Sigmoid colon (tissue), 7 donors: ENCODE data around the gene KLC4. TPM values are rescaled to one million over a fixed set of nuclear protein-coding genes. Genes with fewer than 3 reads are reported as not detected.
"Not testable (repeated sequence)": the region's sequence is repeated elsewhere in the genome, so short reads cannot be mapped to it uniquely, and the experiment has no call there.

Experiments used
- DNase-seq: peaks from one replicate; pipeline ENCODE4 v3.0.0-alpha.2; 2019
- H3K27ac ChIP-seq, 4 donors: fragments of 200-600 bp; sonication (generic); one replicate each; pipeline ENCODE4 v1.5.1; 2016 to 2019; ENCODE audit warnings: mild to moderate bottlenecking in 1 of 4
- H3K27me3 ChIP-seq, 3 donors: fragments of 200-600 bp; sonication (generic); one replicate each; pipeline ENCODE4 v1.5.1; 2019; ENCODE audit warnings: mild to moderate bottlenecking in 1 of 3
- H3K36me3 ChIP-seq, 4 donors: fragments of 200-600 bp; sonication (generic); one replicate each; pipeline ENCODE4 v1.5.1; 2016 to 2019
- H3K4me1 ChIP-seq, 4 donors: fragments of 200-600 bp; sonication (generic); one replicate each; pipeline ENCODE4 v1.5.1; 2017 to 2019
- H3K4me3 ChIP-seq, 4 donors: fragments of 200-600 bp; sonication (generic); one replicate each; pipeline ENCODE4 v1.5.1; 2017 to 2019; ENCODE audit warnings: mild to moderate bottlenecking in 2 of 4, moderate library complexity in 1 of 4
- H3K9me3 ChIP-seq, 4 donors: fragments of 200-600 bp in 3 of 4; sonication (generic) in 3 of 4; one replicate each; pipeline versions ENCODE4 v1.5.1 to v1.6.1; 2013 to 2019
- EP300 ChIP-seq, 4 donors: sonication (generic); formaldehyde crosslinking; IDR thresholded peaks; one replicate each; pipeline ENCODE4 v1.6.1; 2017; ENCODE audit warnings: antibody characterized with exemption in 4 of 4
- POLR2A ChIP-seq, 2 donors: fragments of 450-650 bp; IDR thresholded peaks; one replicate each; pipeline ENCODE4 v1.6.1; 2016; ENCODE audit warnings: antibody characterized with exemption in 2 of 2, mild to moderate bottlenecking in 2 of 2, moderate library complexity in 2 of 2
- POLR2AphosphoS5 ChIP-seq, 4 donors: sonication (generic); formaldehyde crosslinking; IDR thresholded peaks; one replicate each; pipeline ENCODE4 v1.6.1; 2017; ENCODE audit warnings: antibody characterized with exemption in 4 of 4
- WGBS, 2 donors: extraction: QIAGEN DNeasy Blood & Tissue Kit; methylation state at CpG; one replicate each; pipeline ENCODE4 v1.1.7; 2013; 5-methylcytosine and 5-hydroxymethylcytosine counted together
- intact Hi-C: fragments of 100-400 bp; cut with DNase I; formaldehyde crosslinking; loops from one replicate; pipeline ENCODE4 v1.15.1; 2023
- polyA plus RNA-seq, 3 donors: library from polyadenylated mRNA; stranded (reverse); fragments of 200-250 nt; gene quantifications; one replicate each; pipeline ENCODE4 v1.2.3, GENCODE V29; 2013
- total RNA-seq, 4 donors: library from RNA; depleted of rRNA; stranded (reverse); fragments of >200 nt; gene quantifications; one replicate each; pipeline ENCODE4 v1.1.0, GENCODE V29; 2016
- TF ChIP-seq, protein P1 (sequence below), 4 experiments: fragments of 450-650 bp in 3 of 4; fragments of 200-600 bp in 1 of 4; IDR thresholded peaks; one replicate each; pipeline ENCODE4 v1.5.1; 2016 to 2019; ENCODE audit warnings: antibody characterized with exemption in 4 of 4, mild to moderate bottlenecking in 3 of 4, moderate library complexity in 2 of 4
- donor health status: healthy with polysubstance abuse.
- donor health status: Bipolar disorder and iron deficiency.
- donor health status: healthy.

KLC4 gene
- total and polyA plus RNA-seq, 7 donors, result 23.2 to 116 (median 44.9) TPM

DNA sequence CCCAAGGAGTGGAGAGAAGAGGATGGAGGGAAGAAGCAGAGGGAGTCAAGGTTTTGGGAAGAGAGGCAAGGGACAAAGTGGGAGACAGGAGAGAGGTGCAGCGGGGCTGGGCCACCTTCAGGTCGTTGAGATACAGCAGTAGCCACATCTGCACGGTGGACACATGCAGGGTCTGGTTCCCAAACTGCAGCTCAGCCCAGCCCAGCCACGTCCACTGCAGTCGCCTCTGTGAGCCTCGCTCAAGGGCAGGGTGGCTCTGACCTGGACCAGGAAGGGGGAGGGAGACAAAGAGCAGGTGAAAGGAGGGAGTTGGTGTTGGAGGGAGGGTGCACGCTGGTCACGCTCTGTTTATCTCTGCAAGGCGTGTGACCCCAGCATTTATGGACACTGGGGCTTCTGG is 20.7 kb upstream of the KLC4 start:
- WGBS, 2 donors, result 88 to 91% methylated on average over 9 of the region's 9 CpGs

GRCh38 chr6:43040542-43041257 is 18.7 kb upstream of the KLC4 start:
- 95 to 96% methylated on average over 18 of the region's 18 CpGs for WGBS, 2 donors
- no peaks in the 10 kb centered on the region for H3K27me3 ChIP-seq
- DNase-seq, result no peak
- H3K36me3 ChIP-seq, result peaks cover 14 to 77% (median 23%) of the 10 kb centered on the region in 4 donors
- intact Hi-C loops, result no loop called here
- no peak for TF ChIP-seq EP300 (IDR thresholded peaks at IDR 0.05)
- TF ChIP-seq, protein P1, sequence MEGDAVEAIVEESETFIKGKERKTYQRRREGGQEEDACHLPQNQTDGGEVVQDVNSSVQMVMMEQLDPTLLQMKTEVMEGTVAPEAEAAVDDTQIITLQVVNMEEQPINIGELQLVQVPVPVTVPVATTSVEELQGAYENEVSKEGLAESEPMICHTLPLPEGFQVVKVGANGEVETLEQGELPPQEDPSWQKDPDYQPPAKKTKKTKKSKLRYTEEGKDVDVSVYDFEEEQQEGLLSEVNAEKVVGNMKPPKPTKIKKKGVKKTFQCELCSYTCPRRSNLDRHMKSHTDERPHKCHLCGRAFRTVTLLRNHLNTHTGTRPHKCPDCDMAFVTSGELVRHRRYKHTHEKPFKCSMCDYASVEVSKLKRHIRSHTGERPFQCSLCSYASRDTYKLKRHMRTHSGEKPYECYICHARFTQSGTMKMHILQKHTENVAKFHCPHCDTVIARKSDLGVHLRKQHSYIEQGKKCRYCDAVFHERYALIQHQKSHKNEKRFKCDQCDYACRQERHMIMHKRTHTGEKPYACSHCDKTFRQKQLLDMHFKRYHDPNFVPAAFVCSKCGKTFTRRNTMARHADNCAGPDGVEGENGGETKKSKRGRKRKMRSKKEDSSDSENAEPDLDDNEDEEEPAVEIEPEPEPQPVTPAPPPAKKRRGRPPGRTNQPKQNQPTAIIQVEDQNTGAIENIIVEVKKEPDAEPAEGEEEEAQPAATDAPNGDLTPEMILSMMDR (IDR thresholded peaks at IDR 0.05), result no peak
- TF ChIP-seq POLR2AphosphoS5 (IDR thresholded peaks at IDR 0.05), result no peak
- no peak for TF ChIP-seq POLR2A (IDR thresholded peaks at IDR 0.05)
- no peaks in the 10 kb centered on the region for H3K9me3 ChIP-seq
- no peak overlapping the region for H3K27ac ChIP-seq
- H3K4me1 ChIP-seq, result no peaks in the 10 kb centered on the region
- no peak overlapping the region for H3K4me3 ChIP-seq

More for the DNA sequence above, 20.7 kb upstream of the KLC4 start:
- no peak for TF ChIP-seq POLR2AphosphoS5 (IDR thresholded peaks at IDR 0.05)
- TF ChIP-seq POLR2A (IDR thresholded peaks at IDR 0.05), result no peak
- TF ChIP-seq, protein P1 (IDR thresholded peaks at IDR 0.05), result no peak
- TF ChIP-seq EP300 (IDR thresholded peaks at IDR 0.05), result no peak
- Histone ChIP-seq H3K4me1 (no peaks in the 10 kb centered on the region), H3K9me3 (no peaks in the 10 kb centered on the region), H3K27ac (no peak overlapping the region), H3K27me3 (no peaks in the 10 kb centered on the region), H3K4me3 (no peak overlapping the region), H3K36me3 (peaks cover 14 to 72% (median 27%) of the 10 kb centered on the region in 4 donors)
- intact Hi-C loops, result no loop called here
- DNase-seq, result no peak

DNA sequence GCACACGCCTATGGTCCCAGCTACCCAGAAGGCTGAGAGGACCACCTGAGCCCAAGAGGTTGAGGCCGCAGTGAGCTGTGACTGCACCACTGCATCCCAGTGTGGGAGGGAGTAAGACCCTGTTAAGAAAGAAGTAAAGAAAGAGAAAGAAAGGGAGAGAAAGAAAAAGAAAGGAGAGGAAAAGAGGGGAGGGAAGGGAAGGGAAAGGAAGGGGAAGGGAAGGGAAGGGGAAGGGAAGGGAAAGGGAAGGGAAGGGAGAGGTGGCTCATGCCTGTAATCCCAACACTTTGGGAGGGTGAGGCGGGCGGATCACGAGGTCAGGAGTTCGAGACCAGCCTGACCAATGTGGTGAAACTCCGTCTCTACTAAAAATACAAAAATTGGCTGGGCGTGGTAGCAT is 18.0 kb upstream of the KLC4 start:
- H3K27me3 ChIP-seq, H3K4me3 ChIP-seq, intact Hi-C loops, H3K27ac ChIP-seq, H3K9me3 ChIP-seq, DNase-seq, H3K4me1 ChIP-seq: not testable (repeated sequence)
- 92 to 97% methylated on average over 8 of the region's 8 CpGs for WGBS, 2 donors
- peaks cover 14 to 81% (median 25%) of the 10 kb centered on the region in 4 donors for H3K36me3 ChIP-seq

GRCh38 chr6:43043310-43043709 is 16.1 kb upstream of the KLC4 start:
- no peak for TF ChIP-seq POLR2AphosphoS5 (IDR thresholded peaks at IDR 0.05)
- TF ChIP-seq POLR2A (IDR thresholded peaks at IDR 0.05), result no peak
- TF ChIP-seq EP300 (IDR thresholded peaks at IDR 0.05), result no peak
- TF ChIP-seq, protein P1 (IDR thresholded peaks at IDR 0.05), result no peak
- Histone ChIP-seq H3K4me1 (no peaks in the 10 kb centered on the region), H3K36me3 (peaks cover under 1 to 79% (median 14%) of the 10 kb centered on the region in 4 donors), H3K27ac (no peak overlapping the region), H3K4me3 (no peak overlapping the region), H3K9me3 (no peaks in the 10 kb centered on the region), H3K27me3 (no peaks in the 10 kb centered on the region)
- whole genome bisulfite sequencing, 2 donors, result 94% methylated on average over 9 of the region's 9 CpGs
- intact Hi-C loops, result no loop called here
- DNase-seq, result no peak

DNA sequence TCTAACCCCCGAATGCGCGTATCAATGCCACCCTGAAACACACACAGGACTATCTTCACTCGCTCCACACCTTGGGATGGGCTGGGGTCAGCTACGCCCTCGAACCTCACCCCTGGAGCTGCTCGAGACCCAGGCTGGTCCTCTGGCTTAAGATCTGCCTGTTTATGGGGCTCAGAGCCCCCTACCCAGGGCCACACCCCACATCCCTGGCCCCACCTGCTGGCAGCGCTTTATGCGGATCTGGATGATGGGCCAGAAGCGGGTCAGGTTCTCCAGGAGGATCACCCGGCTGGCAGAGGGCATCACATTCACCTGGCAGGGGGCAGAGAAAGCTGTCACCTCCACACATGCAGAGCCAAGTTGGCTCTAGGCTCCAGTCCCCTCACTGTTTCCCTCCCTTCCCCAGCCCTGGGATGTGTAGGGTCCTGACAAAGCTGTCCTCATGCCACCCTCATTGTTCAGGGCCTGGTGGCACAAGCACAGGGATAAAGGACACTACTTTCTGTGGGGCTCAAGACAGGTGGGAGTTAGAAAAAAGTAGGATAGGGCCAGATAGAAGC is 14.0 kb upstream of the KLC4 start:
- TF ChIP-seq, protein P1 (IDR thresholded peaks at IDR 0.05), result no peak
- no peak for TF ChIP-seq POLR2AphosphoS5 (IDR thresholded peaks at IDR 0.05)
- no peaks in the 10 kb centered on the region for H3K4me1 ChIP-seq
- peaks cover 0 to 80% (median 17%) of the 10 kb centered on the region in 4 donors for H3K36me3 ChIP-seq
- no peaks in the 10 kb centered on the region for H3K27me3 ChIP-seq
- no peak overlapping the region for H3K27ac ChIP-seq
- no peaks in the 10 kb centered on the region for H3K9me3 ChIP-seq
- DNase-seq, result no peak
- intact Hi-C loops, result no loop called here
- 93 to 95% methylated on average over 11 of the region's 11 CpGs for WGBS, 2 donors
- no peak overlapping the region for H3K4me3 ChIP-seq
